HUES6 (cell line): ENCODE data around the gene MACROD1.

Experiments
- H3K27ac ChIP-seq: 2 replicates; pipeline ENCODE4 v1.7.0; 2013; ENCODE audit warnings: low read depth, mild to moderate bottlenecking, low read length, inconsistent platforms
- H3K27me3 ChIP-seq: 2 replicates; pipeline ENCODE4 v1.6.1; 2013; ENCODE audit warnings: low read length; ENCODE audit not compliant: control insufficient read depth, insufficient read depth
- H3K36me3 ChIP-seq: 2 replicates; pipeline ENCODE4 v1.6.1; 2013; ENCODE audit warnings: low read length; ENCODE audit not compliant: control insufficient read depth, insufficient read depth
- H3K4me1 ChIP-seq: 2 replicates; pipeline ENCODE4 v1.6.1; 2013; ENCODE audit warnings: low read length; ENCODE audit not compliant: control insufficient read depth, insufficient read depth
- H3K4me3 ChIP-seq: 2 replicates; pipeline ENCODE4 v1.5.1; 2013; ENCODE audit warnings: low read depth, low read length
- H3K9ac ChIP-seq: one replicate; pipeline ENCODE4 v1.6.1; 2013; ENCODE audit warnings: mild to moderate bottlenecking, low read length
- H3K9me3 ChIP-seq: 2 replicates; pipeline ENCODE4 v1.6.1; 2013; ENCODE audit warnings: low read depth, low read length; ENCODE audit not compliant: control insufficient read depth, insufficient read depth

MACROD1 gene

DNA sequence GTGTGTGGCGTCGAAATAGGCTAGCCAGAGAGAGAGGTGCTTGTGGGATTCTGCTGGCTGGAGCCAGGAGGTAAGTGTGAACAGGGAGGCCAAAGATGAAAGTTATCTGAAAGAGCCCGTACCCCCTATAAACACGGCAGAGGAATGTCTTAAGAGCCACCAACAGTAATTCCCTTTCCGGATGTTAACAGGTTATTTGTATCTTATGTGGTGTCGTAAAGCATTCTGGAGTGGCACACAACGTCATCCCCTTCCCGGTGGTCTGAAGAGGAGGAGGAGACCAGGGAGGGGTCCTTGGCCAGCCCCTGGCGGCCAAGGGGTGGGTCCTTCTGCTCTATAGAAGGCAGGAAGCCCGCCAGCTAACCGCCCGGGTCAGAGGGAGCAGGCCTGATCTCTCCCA lies 39.5 kb downstream of the MACROD1 start:
- peaks cover 61% of the 10 kb centered on the region for H3K4me1 ChIP-seq
- H3K36me3 ChIP-seq = no peaks in the 10 kb centered on the region
- no peak overlapping the region for H3K27ac ChIP-seq
- H3K9ac ChIP-seq = no peak overlapping the region
- H3K27me3 ChIP-seq = no peaks in the 10 kb centered on the region
- H3K4me3 ChIP-seq = no peak overlapping the region
- no peaks in the 10 kb centered on the region for H3K9me3 ChIP-seq

DNA sequence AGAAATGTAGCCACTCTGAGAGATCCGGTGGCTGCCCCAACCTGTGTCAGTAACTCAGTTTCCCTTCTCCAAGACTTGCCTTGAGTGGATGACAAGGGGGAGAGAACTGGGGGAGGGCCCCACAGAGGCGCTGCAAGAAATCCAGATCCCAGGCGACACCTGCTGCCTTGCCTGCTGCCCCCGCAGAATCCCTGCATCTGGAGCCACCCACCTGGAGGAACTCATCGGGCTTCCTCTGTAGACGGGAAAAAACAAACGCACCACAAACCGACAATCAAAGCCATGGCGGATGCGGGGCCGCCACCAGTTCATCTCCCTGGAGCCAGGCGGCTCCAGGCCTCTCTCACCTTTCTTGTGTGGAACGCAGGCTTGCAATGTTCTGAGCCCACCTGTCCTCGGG lies 40.2 kb downstream of the MACROD1 start:
- no peaks in the 10 kb centered on the region for H3K9me3 ChIP-seq
- H3K27ac ChIP-seq = no peak overlapping the region; the same call in 1 of the 2 replicates
- H3K4me3 ChIP-seq = no peak overlapping the region
- no peaks in the 10 kb centered on the region for H3K36me3 ChIP-seq
- H3K9ac ChIP-seq = no peak overlapping the region
- H3K27me3 ChIP-seq = no peaks in the 10 kb centered on the region
- peaks cover 62% of the 10 kb centered on the region for H3K4me1 ChIP-seq

DNA sequence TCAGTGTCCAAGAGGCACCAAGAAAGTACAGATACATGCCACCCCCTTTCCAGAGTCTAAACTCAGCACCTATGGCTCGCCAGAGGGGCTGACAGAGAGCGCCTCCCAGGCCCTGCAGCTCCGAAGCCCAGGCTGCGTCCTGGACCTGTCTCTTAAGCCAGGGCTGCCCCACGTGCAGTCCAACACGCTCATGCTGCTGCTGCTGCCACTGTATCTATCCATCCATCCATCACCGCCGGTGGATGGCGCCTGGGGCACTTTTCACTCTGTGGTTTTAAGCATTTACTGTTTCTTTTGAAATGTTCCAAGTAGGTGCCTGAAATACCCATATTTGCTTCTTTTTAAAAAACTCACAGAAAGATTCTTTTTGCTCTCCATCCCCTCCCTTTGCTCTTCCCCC lies 41.8 kb downstream of the MACROD1 start:
- Histone ChIP-seq H3K4me1 (peaks cover 59% of the 10 kb centered on the region), H3K9me3 (no peaks in the 10 kb centered on the region), H3K27me3 (0 out of 2 replicates have a peak, but pooled peaks cover under 1% of the 10 kb centered on the region), H3K27ac (no peak overlapping the region), H3K36me3 (no peaks in the 10 kb centered on the region), H3K9ac (no peak overlapping the region), H3K4me3 (no peak overlapping the region)

DNA sequence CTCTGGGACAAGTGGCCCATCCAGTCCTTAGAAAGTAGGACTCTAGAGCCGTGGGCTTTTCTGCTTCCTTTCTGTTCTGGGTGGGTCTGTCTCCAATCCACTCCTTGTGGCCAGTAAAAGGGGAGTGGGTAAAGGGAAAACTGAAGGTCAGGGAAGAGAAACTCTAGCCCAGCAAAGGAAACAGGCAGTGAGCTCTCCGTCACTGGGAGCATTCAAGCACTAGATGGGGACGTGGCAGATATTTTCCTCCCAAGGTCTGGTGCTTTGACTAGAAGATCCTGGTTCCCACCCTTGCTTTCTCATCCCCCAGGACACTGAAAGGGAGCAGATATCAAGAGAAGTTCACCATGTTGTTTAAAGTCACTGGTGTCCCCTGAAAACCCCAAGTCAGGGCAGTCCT lies 42.2 kb downstream of the MACROD1 start:
- peaks cover 59% of the 10 kb centered on the region for H3K4me1 ChIP-seq
- 0 out of 2 replicates have a peak, but pooled peaks cover 5% of the 10 kb centered on the region for H3K27me3 ChIP-seq
- no peaks in the 10 kb centered on the region for H3K9me3 ChIP-seq
- no peaks in the 10 kb centered on the region for H3K36me3 ChIP-seq
- no peak overlapping the region for H3K9ac ChIP-seq
- no peak overlapping the region for H3K4me3 ChIP-seq
- no peak overlapping the region for H3K27ac ChIP-seq

DNA sequence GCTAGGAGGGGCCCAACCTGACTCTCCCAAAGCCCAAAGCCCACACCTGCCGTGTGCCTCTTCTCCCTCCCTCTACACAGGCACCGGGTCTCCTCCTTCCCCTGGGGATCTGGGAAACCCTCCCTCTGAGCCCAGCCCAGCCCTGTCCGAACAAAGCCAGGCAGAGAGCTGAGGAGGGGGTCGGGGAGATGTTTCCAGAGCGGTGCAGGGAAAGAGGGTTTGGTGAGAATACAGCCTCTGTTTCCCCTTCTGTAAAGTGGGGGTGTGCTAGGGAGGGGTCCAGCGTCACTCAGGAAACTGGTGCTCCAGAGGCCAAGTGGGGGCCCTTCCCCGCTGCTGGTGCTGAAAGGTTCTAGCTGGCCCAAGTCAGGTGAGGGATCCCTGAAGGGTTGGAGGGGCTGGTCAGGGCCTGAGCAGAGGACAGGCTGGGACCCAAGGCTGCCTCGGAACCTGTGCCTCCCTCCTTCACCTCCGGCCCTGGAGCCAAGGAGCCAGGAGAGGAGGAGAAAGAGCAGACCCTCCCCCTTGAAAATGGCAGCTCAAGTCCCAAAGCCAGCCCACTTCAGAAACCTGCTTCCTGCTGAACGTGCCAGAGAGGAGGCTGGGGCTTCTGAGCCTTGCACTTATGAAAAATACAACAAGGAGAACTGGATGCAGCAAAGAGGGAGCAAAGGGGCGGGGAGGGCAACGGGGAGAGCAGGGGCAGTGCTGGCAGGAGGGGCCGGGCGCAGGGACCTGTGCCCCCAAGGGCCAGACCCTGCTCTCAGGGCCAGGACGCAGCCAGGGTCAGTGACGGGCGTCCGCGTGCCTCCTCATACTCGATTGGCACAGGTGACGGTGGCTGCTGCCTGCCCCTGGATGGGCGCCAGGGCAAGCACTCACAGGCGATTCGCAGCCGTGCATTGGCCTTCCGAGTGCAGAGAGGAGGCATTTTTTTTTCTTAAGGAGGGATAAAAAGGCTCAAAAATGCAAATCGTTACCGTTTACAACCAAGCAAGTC lies 43.2 kb downstream of the MACROD1 start:
- H3K9me3 ChIP-seq = no peaks in the 10 kb centered on the region
- H3K27ac ChIP-seq = no peak overlapping the region
- peaks cover 50% of the 10 kb centered on the region for H3K4me1 ChIP-seq
- H3K36me3 ChIP-seq = no peaks in the 10 kb centered on the region
- H3K4me3 ChIP-seq = no peak overlapping the region
- no peak overlapping the region for H3K9ac ChIP-seq
- 0 out of 2 replicates have a peak, but pooled peaks cover 6% of the 10 kb centered on the region for H3K27me3 ChIP-seq

DNA sequence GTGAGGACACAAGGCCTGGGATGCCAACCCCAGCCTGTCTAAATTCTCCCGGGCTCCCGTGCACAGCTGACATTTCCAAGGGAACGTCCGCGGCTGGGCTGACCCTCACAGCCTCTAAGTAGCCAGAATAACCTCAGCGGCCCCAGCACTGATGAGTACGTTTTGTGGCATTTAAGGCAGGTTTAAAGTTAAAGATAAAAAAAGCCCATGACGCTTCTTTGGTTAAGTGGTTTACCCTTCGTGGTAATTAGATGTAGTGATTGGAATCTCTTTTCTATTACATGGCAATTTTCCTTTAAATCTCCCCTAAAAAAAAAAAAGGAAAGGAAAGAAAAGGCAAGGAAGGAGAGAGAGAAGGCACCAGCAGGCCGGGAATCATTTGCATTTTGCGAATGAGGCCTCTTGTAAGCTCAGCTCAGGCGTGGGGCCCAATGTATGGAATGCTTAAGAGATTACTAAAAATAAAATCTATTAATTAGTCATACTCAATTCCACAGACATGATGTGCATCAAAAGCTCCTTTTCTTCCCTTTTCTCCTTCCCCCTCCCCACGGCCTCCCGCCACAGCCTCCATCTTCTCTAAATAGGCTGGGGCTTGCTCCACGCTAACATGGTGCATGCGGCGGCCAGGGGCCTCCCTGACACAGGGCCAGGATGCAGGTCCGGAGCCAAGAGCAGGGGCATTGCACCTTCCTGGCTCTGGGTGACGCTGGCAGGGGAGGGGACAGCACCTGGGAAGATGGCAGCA lies 44.1 kb downstream of the MACROD1 start:
- H3K9me3 ChIP-seq = no peaks in the 10 kb centered on the region

DNA sequence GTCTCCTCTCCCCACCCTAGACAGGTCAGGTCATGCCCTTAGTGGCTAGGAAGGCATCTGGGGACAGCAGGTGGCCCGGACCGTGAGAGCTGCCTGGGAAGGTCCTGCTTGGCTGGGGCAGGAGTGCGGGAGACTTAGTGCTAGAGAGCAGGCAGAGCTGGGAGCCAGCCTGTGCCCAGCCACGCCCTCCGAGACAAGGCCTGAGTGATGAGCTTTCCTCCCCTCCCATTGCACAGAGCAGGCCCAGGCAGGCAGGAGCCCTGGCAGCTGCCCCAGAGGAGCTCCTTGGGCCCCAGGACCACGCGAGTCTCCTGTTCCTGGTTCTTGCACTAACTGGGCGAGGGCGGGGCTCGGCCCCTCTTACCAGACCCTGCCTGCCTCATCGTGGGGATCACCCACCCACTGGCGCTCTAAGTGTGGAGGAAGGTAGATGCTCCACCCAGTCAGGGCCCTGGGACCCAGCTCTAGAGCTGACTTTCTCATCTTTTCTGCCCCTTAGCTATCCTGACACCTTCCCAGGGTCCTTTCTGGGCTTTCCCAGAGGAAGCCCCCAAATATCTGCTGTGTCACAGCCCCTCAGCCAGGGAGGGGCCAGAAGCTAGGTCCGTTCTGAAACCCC lies 44.9 kb downstream of the MACROD1 start:
- Histone ChIP-seq H3K36me3 (no peaks in the 10 kb centered on the region), H3K9ac (no peak overlapping the region), H3K27ac (no peak overlapping the region), H3K4me1 (peaks cover 36% of the 10 kb centered on the region), H3K9me3 (no peaks in the 10 kb centered on the region), H3K4me3 (no peak overlapping the region), H3K27me3 (peaks cover 13% of the 10 kb centered on the region; the same call in 1 of the 2 replicates)

More for the DNA sequence above, 44.1 kb downstream of the MACROD1 start:
- Histone ChIP-seq H3K9ac (no peak overlapping the region), H3K4me1 (peaks cover 43% of the 10 kb centered on the region), H3K27ac (no peak overlapping the region), H3K4me3 (no peak overlapping the region), H3K36me3 (no peaks in the 10 kb centered on the region), H3K27me3 (peaks cover 6% of the 10 kb centered on the region; the same call in 1 of the 2 replicates)

DNA sequence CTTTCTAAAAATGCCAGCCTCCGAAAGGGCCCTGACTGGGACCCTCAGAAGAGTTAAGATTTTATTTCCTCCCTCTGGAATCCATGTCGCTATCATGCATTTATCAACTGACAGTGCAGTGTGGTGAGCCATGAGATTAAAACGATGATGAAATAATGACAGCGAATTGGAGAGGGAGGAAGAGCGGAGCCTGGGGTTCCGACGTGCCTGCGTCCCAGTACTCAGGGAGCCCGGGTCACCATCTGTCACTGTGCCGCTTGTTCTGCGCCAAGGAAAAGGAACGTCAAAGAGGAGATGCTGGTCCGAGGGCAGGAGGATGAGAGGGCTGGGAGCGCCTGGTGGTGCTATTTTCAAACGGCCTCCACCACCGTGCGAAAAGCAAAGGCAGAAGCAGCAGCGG lies 46.2 kb downstream of the MACROD1 start:
- Histone ChIP-seq H3K4me1 (peaks cover 31% of the 10 kb centered on the region), H3K4me3 (no peak overlapping the region), H3K27me3 (peaks cover 17% of the 10 kb centered on the region; the same call in 1 of the 2 replicates), H3K36me3 (no peaks in the 10 kb centered on the region), H3K9ac (no peak overlapping the region), H3K9me3 (no peaks in the 10 kb centered on the region), H3K27ac (no peak overlapping the region)

DNA sequence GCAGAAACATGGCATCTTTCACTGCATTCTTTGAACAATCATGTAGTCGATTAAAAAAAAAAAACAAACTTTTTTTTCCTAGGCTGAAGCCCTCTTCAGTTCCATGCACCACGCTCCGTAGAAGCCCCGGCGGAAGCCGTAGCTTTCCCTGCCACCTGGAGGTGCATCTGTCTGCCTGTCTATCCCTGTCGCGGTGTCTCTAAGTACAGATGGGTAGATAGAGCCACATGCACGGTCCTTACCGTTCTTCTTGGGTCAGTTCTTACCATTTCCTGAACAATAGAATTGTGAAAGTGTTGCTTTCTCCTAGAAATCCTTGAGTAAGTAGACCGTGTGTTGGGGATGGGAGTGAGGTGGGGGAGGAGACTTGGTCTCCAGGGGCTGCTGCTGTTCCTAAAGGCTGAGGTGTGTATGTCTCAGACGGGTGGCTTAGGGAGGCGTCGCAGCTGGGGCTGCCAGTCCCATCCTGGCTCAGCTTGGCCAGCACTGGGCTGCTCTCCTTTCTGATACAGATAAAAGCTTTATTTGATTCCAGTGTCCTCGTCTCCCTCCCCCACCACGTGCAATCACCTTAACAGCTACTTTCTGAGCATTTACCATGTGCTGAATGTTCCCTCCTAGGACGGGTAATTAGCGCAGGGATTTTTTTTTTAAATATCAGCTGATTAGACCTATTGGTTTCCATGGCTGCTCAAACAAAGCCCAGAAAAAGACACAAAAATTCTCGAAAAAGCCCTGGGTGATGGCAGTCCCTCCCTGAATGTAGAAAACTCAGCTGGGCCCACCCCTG lies 46.8 kb downstream of the MACROD1 start:
- Histone ChIP-seq H3K27me3 (peaks cover 17% of the 10 kb centered on the region; the same call in 1 of the 2 replicates), H3K4me3 (no peak overlapping the region), H3K36me3 (no peaks in the 10 kb centered on the region), H3K27ac (no peak overlapping the region), H3K9me3 (no peaks in the 10 kb centered on the region), H3K9ac (no peak overlapping the region), H3K4me1 (peaks cover 31% of the 10 kb centered on the region)

DNA sequence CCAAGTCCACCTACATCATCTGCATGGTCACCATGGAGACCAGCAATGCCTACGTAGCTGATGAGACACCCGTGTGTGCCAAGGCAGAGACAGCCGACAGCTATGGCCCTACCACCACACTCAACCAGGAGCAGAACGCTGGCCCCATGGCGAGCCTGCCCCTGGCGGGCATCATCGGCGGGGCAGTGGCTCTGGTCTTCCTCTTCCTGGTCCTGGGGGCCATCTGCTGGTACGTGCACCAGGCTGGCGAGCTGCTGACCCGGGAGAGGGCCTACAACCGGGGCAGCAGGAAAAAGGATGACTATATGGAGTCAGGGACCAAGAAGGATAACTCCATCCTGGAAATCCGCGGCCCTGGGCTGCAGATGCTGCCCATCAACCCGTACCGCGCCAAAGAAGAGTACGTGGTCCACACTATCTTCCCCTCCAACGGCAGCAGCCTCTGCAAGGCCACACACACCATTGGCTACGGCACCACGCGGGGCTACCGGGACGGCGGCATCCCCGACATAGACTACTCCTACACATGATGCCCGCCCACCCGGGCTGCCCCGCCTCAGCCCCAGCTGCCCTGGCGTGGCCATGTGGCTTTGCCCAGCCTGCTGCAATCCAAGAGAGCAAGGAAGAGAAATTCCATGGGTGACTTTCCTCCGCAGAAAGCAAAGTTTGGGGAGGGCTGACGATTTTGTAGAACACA lies 48.0 kb downstream of the MACROD1 start:
- Histone ChIP-seq H3K36me3 (no peaks in the 10 kb centered on the region), H3K27ac (no peak overlapping the region), H3K4me3 (no peak overlapping the region), H3K9me3 (no peaks in the 10 kb centered on the region), H3K9ac (no peak overlapping the region), H3K4me1 (peaks cover 28% of the 10 kb centered on the region), H3K27me3 (peaks cover 17% of the 10 kb centered on the region; the same call in 1 of the 2 replicates)
